Neuronal stem cell (in vitro differentiated cells): ENCODE results near the gene FOXP1.

Experiments
- DNase-seq: peaks from one replicate; pipeline ENCODE4 v3.0.0-alpha.2; 2013; ENCODE audit warnings: low spot score
- H2AFZ ChIP-seq: one replicate; pipeline ENCODE4 v1.6.1; 2013; ENCODE audit warnings: mild to moderate bottlenecking, low read length, inconsistent platforms
- H2AK5ac ChIP-seq: 2 replicates; pipeline ENCODE4 v1.6.1; 2013; ENCODE audit warnings: low read depth, mild to moderate bottlenecking, inconsistent platforms, low read length, moderate library complexity, mixed read lengths
- H2BK120ac ChIP-seq: 2 replicates; pipeline ENCODE4 v1.6.1; 2013; ENCODE audit warnings: low read depth, mild to moderate bottlenecking, inconsistent platforms, low read length, moderate library complexity, mixed read lengths
- H2BK12ac ChIP-seq: one replicate; pipeline ENCODE4 v1.6.1; 2013; ENCODE audit warnings: low read length, inconsistent platforms
- H2BK15ac ChIP-seq: 2 replicates; pipeline ENCODE4 v1.6.1; 2013; ENCODE audit warnings: mild to moderate bottlenecking, low read length, inconsistent platforms, mixed read lengths
- H2BK5ac ChIP-seq: one replicate; pipeline ENCODE4 v1.6.1; 2013; ENCODE audit warnings: inconsistent platforms, mild to moderate bottlenecking, low read length, moderate library complexity
- H3K14ac ChIP-seq: one replicate; pipeline ENCODE4 v1.6.1; 2013; ENCODE audit warnings: low read length, inconsistent platforms
- H3K18ac ChIP-seq: 2 replicates; pipeline ENCODE4 v1.6.1; 2013; ENCODE audit warnings: low read length, inconsistent platforms
- H3K23ac ChIP-seq: 2 replicates; pipeline ENCODE4 v1.6.1; 2013; ENCODE audit warnings: low read depth, mild to moderate bottlenecking, mixed read lengths, low read length, inconsistent platforms; ENCODE audit not compliant: poor library complexity
- H3K27ac ChIP-seq: replicated peaks from 3 replicates; pipeline ENCODE4 v1.5.1; 2013; ENCODE audit warnings: low read length, inconsistent platforms
- H3K27me3 ChIP-seq, 3 experiments: 2 replicates each; pipeline ENCODE4 v1.6.1; 2013; ENCODE audit warnings: low read length in 3 of 3, mild to moderate bottlenecking in 2 of 3, inconsistent platforms in 1 of 3, low read depth in 1 of 3, mixed read lengths in 1 of 3, moderate library complexity in 1 of 3; ENCODE audit not compliant: control insufficient read depth in 3 of 3, insufficient read depth in 3 of 3
- H3K36me3 ChIP-seq, 2 donors: replicated peaks in 1 of 2; 2 replicates each; pipeline ENCODE4 v1.6.1; 2013; ENCODE audit warnings: low read length in 2 of 2; ENCODE audit not compliant: control insufficient read depth in 2 of 2, insufficient read depth in 2 of 2
- H3K4ac ChIP-seq: 2 replicates; pipeline ENCODE4 v1.6.1; 2013; ENCODE audit warnings: inconsistent platforms, mild to moderate bottlenecking, low read length, moderate library complexity
- H3K4me1 ChIP-seq, 2 donors: 1 replicate in 1 of 2; 2 replicates in 1 of 2; pipeline ENCODE4 v1.6.1; 2013; ENCODE audit warnings: low read length in 2 of 2, low read depth in 1 of 2; ENCODE audit not compliant: control insufficient read depth in 2 of 2, insufficient read depth in 1 of 2
- H3K4me2 ChIP-seq: one replicate; pipeline ENCODE4 v1.6.1; 2013; ENCODE audit warnings: mild to moderate bottlenecking, low read length, inconsistent platforms; ENCODE audit not compliant: insufficient read depth, poor library complexity, severe bottlenecking
- H3K4me3 ChIP-seq, 2 donors: 2 replicates each; pipeline ENCODE4 v1.5.1; 2013; ENCODE audit warnings: low read length in 2 of 2, mild to moderate bottlenecking in 2 of 2, inconsistent platforms in 1 of 2, moderate library complexity in 1 of 2
- H3K79me1 ChIP-seq: one replicate; pipeline ENCODE4 v1.6.1; 2013; ENCODE audit warnings: low read depth, mild to moderate bottlenecking, inconsistent platforms, low read length, moderate library complexity
- H3K9ac ChIP-seq: one replicate; pipeline ENCODE4 v1.6.1; 2013; ENCODE audit warnings: mild to moderate bottlenecking, low read depth, low read length, inconsistent platforms; ENCODE audit not compliant: poor library complexity
- H3K9me3 ChIP-seq, 2 donors: replicated peaks in 1 of 2; 2 replicates each; pipeline versions ENCODE3 to v1.6.1; 2013; ENCODE audit warnings: low read length in 2 of 2, mild to moderate bottlenecking in 2 of 2, inconsistent platforms in 1 of 2, low read depth in 1 of 2, mixed read lengths in 1 of 2, moderate library complexity in 1 of 2; ENCODE audit not compliant: control insufficient read depth in 2 of 2, insufficient read depth in 1 of 2
- H4K8ac ChIP-seq: one replicate; pipeline ENCODE4 v1.6.1; 2013; ENCODE audit warnings: low read depth, mild to moderate bottlenecking, inconsistent platforms, low read length, moderate library complexity
- H4K91ac ChIP-seq: one replicate; pipeline ENCODE4 v1.6.1; 2013; ENCODE audit warnings: low read length, low read depth, mild to moderate bottlenecking, inconsistent platforms; ENCODE audit not compliant: poor library complexity
- WGBS, 2 donors: extraction: QIAGEN DNeasy Blood & Tissue Kit; methylation state at CpG; one replicate each; pipeline ENCODE4 v1.1.7; 2013; ENCODE audit warnings: missing lambda C conversion rate in 2 of 2, mixed read lengths in 1 of 2; ENCODE audit not compliant: insufficient read length in 2 of 2, insufficient replicate concordance in 1 of 2; ENCODE audit errors: extremely low coverage in 2 of 2; 5-methylcytosine and 5-hydroxymethylcytosine counted together

FOXP1 gene

DNA sequence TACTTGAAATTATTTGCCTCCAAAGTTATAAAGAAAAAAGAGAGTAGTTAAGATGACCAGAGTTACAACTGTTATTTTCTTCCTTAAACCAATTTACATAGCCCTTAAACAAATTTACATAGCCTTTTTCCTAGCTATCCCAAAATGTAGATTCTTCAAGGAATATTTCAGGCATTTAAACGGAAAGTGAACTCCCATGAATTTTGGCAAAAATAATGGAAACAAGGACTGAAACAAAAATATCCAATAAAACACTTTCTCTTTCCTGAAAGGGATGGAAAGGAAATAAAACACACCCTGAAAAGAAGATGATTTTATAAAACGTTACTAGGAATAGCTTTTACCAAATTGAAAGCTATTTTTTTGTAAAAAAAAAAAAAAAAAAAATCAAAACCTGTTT is 418.6 kb downstream of the FOXP1 start:
- H3K27ac ChIP-seq, result no peak overlapping the region
- H3K27me3 ChIP-seq, result no peaks in the 10 kb centered on the region
- H3K4me1 ChIP-seq, result peaks cover 4 to 13% of the 10 kb centered on the region in 2 donors
- H2BK12ac ChIP-seq, result no peak overlapping the region
- no peak overlapping the region for H2BK15ac ChIP-seq
- no peaks in the 10 kb centered on the region for H3K79me1 ChIP-seq
- no peak overlapping the region for H2BK120ac ChIP-seq
- H3K36me3 ChIP-seq, result no peaks in the 10 kb centered on the region
- H3K14ac ChIP-seq, result no peak overlapping the region
- no peak overlapping the region for H4K91ac ChIP-seq
- no CpG with 5 or more reads among the region's 2 CpGs for WGBS, 2 donors
- no peak overlapping the region for H3K23ac ChIP-seq
- H2BK5ac ChIP-seq, result no peak overlapping the region
- no peak overlapping the region for H4K8ac ChIP-seq
- H2AFZ ChIP-seq, result no peak overlapping the region
- peaks cover 2 to 8% of the 10 kb centered on the region in 2 donors for H3K9me3 ChIP-seq
- H3K4ac ChIP-seq, result no peak overlapping the region
- H2AK5ac ChIP-seq, result no peak overlapping the region
- DNase-seq, result no peak
- H3K18ac ChIP-seq, result no peak overlapping the region
- H3K4me2 ChIP-seq, result no peak overlapping the region
- H3K4me3 ChIP-seq, result no peak overlapping the region
- H3K9ac ChIP-seq, result no peak overlapping the region

GRCh38 chr3:71163198-71163918 is 420.2 kb downstream of the FOXP1 start:
- WGBS, 2 donors, result no CpG with 5 or more reads among the region's 7 CpGs

DNA sequence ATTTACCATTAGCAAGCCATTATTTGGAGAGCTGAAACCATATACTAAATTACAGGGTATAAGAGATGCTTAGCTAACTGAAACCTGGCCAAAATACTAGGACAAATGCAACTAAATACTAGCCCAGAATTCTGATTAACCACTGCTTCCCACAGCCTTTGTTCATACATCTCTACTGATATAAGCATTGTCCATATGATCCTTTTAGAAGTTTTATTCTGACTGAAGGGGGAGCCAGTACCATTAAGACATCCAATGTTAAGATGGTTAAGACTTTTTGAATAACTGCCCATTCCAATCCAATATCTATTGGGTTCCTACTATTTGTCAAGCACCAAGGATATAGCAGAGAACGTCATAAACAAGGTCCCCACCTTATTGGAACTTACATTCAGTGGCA is 421.3 kb downstream of the FOXP1 start:
- Histone ChIP-seq H4K8ac (no peak overlapping the region), H2BK12ac (no peak overlapping the region), H3K4me3 (no peak overlapping the region), H3K36me3 (no peaks in the 10 kb centered on the region), H2AFZ (no peak overlapping the region), H3K4me1 (no peaks in the 10 kb centered on the region), H3K79me1 (no peaks in the 10 kb centered on the region), H3K4me2 (no peak overlapping the region), H3K14ac (no peak overlapping the region), H3K9ac (no peak overlapping the region), H3K27me3 (no peaks in the 10 kb centered on the region), H2BK5ac (no peak overlapping the region), H3K4ac (no peak overlapping the region), H2AK5ac (no peak overlapping the region), H3K18ac (no peak overlapping the region), H2BK120ac (no peak overlapping the region), H2BK15ac (no peak overlapping the region), H4K91ac (no peak overlapping the region), H3K23ac (no peak overlapping the region), H3K27ac (no peak overlapping the region), H3K9me3 (peaks cover 2 to 10% of the 10 kb centered on the region in 2 donors)
- no CpG with 5 or more reads among the region's 1 CpG for WGBS, 2 donors
- no peak for DNase-seq

More at GRCh38 chr3:71163198-71163918, 420.2 kb downstream of the FOXP1 start:
- H3K9me3 ChIP-seq, result peaks cover 2 to 8% of the 10 kb centered on the region in 2 donors
- peaks cover 0 to 3% of the 10 kb centered on the region in 2 donors for H3K4me1 ChIP-seq
- H3K79me1 ChIP-seq, result no peaks in the 10 kb centered on the region
- no peak overlapping the region for H4K8ac ChIP-seq
- no peak overlapping the region for H2AK5ac ChIP-seq
- no peak for DNase-seq
- H3K18ac ChIP-seq, result no peak overlapping the region
- H3K27ac ChIP-seq, result no peak overlapping the region
- H3K9ac ChIP-seq, result no peak overlapping the region
- no peak overlapping the region for H3K14ac ChIP-seq
- no peaks in the 10 kb centered on the region for H3K27me3 ChIP-seq
- H3K23ac ChIP-seq, result no peak overlapping the region
- H2BK15ac ChIP-seq, result no peak overlapping the region
- no peak overlapping the region for H2BK12ac ChIP-seq
- H3K4me2 ChIP-seq, result no peak overlapping the region
- no peak overlapping the region for H3K4me3 ChIP-seq
- no peak overlapping the region for H2BK5ac ChIP-seq
- H3K4ac ChIP-seq, result no peak overlapping the region
- H2BK120ac ChIP-seq, result no peak overlapping the region
- no peaks in the 10 kb centered on the region for H3K36me3 ChIP-seq
- no peak overlapping the region for H2AFZ ChIP-seq
- no peak overlapping the region for H4K91ac ChIP-seq

- peaks cover 2 to 10% of the 10 kb centered on the region in 2 donors for H3K9me3 ChIP-seq
- H3K14ac ChIP-seq, result no peak overlapping the region
- no peak overlapping the region for H2BK120ac ChIP-seq
- H2AK5ac ChIP-seq, result no peak overlapping the region
- no peak overlapping the region for H2BK12ac ChIP-seq
- no peak overlapping the region for H3K4me3 ChIP-seq
- H3K9ac ChIP-seq, result no peak overlapping the region
- no peak overlapping the region for H2AFZ ChIP-seq
- no peak overlapping the region for H3K23ac ChIP-seq
- H3K27ac ChIP-seq, result no peak overlapping the region
- H3K18ac ChIP-seq, result no peak overlapping the region
- no peak for DNase-seq
- no peak overlapping the region for H3K4me2 ChIP-seq
- H2BK5ac ChIP-seq, result no peak overlapping the region
- H4K8ac ChIP-seq, result no peak overlapping the region
- H2BK15ac ChIP-seq, result no peak overlapping the region
- H3K36me3 ChIP-seq, result no peaks in the 10 kb centered on the region
- H4K91ac ChIP-seq, result no peak overlapping the region
- WGBS, 2 donors, result no CpG with 5 or more reads among the region's 7 CpGs
- H3K27me3 ChIP-seq, result no peaks in the 10 kb centered on the region
- no peaks in the 10 kb centered on the region for H3K79me1 ChIP-seq
- H3K4me1 ChIP-seq, result peaks cover 0 to 1% of the 10 kb centered on the region in 2 donors
- H3K4ac ChIP-seq, result no peak overlapping the region
Measured at GRCh38 chr3:71160785-71161546, 422.6 kb downstream of the FOXP1 start.
